IMR-90 (cell line): ENCODE measurements around the gene AATF. TPM values are rescaled to one million over a fixed set of nuclear protein-coding genes. Genes with fewer than 3 reads are reported as not detected.

Experiments
- ATAC-seq: fragments of 200-7000 bp; cut with Tn5 transposase; 2 replicates; pipeline ENCODE4 v1.9.1; 2020; ENCODE audit warnings: low read depth, mild to moderate bottlenecking, moderate library complexity
- BruUV-seq: library from RNA; stranded (reverse); fragments of 400-500 nt; replicated peaks from 2 replicates; lab custom pipeline; 2021; lab: Mats Ljungman, UMichigan
- CTCF ChIA-PET: fragments of 300-600 bp; formaldehyde crosslinking; extraction: SDS; loops from one replicate; lab custom pipeline; 2021; ENCODE audit warnings: antibody characterized with exemption; lab: Yijun Ruan, JAX
- POLR2A ChIA-PET: fragments of 300-600 bp; sonication (Branson Sonifier 250); formaldehyde crosslinking; loops from one replicate; lab custom pipeline; 2022; ENCODE audit warnings: antibody characterized with exemption; ENCODE audit not compliant: unreplicated experiment; lab: Charles Lee
- DNase-seq: peaks from one replicate; pipeline ENCODE4 v3.0.0; 2013
- H2AFZ ChIP-seq: replicated peaks from 2 replicates; pipeline ENCODE3; 2013; ENCODE audit warnings: low read length, mild to moderate bottlenecking; ENCODE audit not compliant: poor library complexity
- H2AK5ac ChIP-seq: 2 replicates; pipeline ENCODE4 v1.6.1; 2013; ENCODE audit warnings: low read depth, low read length, inconsistent platforms
- H2AK9ac ChIP-seq: replicated peaks from 2 replicates; pipeline ENCODE3; 2013; ENCODE audit warnings: mild to moderate bottlenecking, low read depth, low read length, moderate library complexity; ENCODE audit not compliant: poor library complexity
- H2BK120ac ChIP-seq: 2 replicates; pipeline ENCODE4 v1.6.1; 2013; ENCODE audit warnings: low read depth, low read length, inconsistent platforms
- H2BK15ac ChIP-seq: 3 replicates; pipeline ENCODE4 v1.6.1; 2013; ENCODE audit warnings: low read depth, low read length, inconsistent platforms
- H2BK20ac ChIP-seq: 2 replicates; pipeline ENCODE4 v1.6.1; 2013; ENCODE audit warnings: low read depth, mild to moderate bottlenecking, inconsistent platforms, low read length, moderate library complexity
- H2BK5ac ChIP-seq: 2 replicates; pipeline ENCODE4 v1.6.1; 2013; ENCODE audit warnings: mild to moderate bottlenecking, low read depth, low read length, inconsistent platforms; ENCODE audit not compliant: poor library complexity, severe bottlenecking
- H3K14ac ChIP-seq: replicated peaks from 2 replicates; pipeline ENCODE4 v1.6.1; 2013; ENCODE audit warnings: low read depth, low read length, inconsistent platforms
- H3K18ac ChIP-seq: 2 replicates; pipeline ENCODE4 v1.6.1; 2013; ENCODE audit warnings: low read depth, low read length, control low read depth
- H3K23ac ChIP-seq: 2 replicates; pipeline ENCODE4 v1.6.1; 2013; ENCODE audit warnings: low read depth, low read length, inconsistent platforms
- H3K27ac ChIP-seq: 2 replicates; pipeline ENCODE4 v1.5.1; 2013; ENCODE audit warnings: mild to moderate bottlenecking, control low read depth, low read length; ENCODE audit not compliant: insufficient read depth
- H3K27me3 ChIP-seq: 2 replicates; pipeline ENCODE4 v1.6.1; 2013; ENCODE audit warnings: low read length; ENCODE audit not compliant: control insufficient read depth, insufficient read depth
- H3K36me3 ChIP-seq: 2 replicates; pipeline ENCODE4 v1.6.1; 2013; ENCODE audit warnings: low read length, mixed read lengths; ENCODE audit not compliant: control insufficient read depth, insufficient read depth
- H3K4ac ChIP-seq: 2 replicates; pipeline ENCODE4 v1.6.1; 2013; ENCODE audit warnings: low read depth, low read length, inconsistent platforms
- H3K4me1 ChIP-seq: 2 replicates; pipeline ENCODE4 v1.6.1; 2013; ENCODE audit warnings: low read length, mixed read lengths; ENCODE audit not compliant: control insufficient read depth, insufficient read depth
- H3K4me2 ChIP-seq: 2 replicates; pipeline ENCODE4 v1.6.1; 2013; ENCODE audit warnings: low read depth, mild to moderate bottlenecking, control low read depth, low read length, moderate library complexity
- H3K4me3 ChIP-seq: 2 replicates; pipeline ENCODE4 v1.5.1; 2013; ENCODE audit warnings: low read depth, mild to moderate bottlenecking, control low read depth, low read length, moderate library complexity; ENCODE audit not compliant: insufficient read depth
- H3K56ac ChIP-seq: 2 replicates; pipeline ENCODE4 v1.6.1; 2013; ENCODE audit warnings: low read length, inconsistent platforms; ENCODE audit not compliant: insufficient read depth; ENCODE audit errors: extremely low read depth
- H3K79me1 ChIP-seq, 2 experiments: 2 replicates each; pipeline ENCODE4 v1.6.1; 2013; ENCODE audit warnings: low read length in 2 of 2, inconsistent platforms in 1 of 2, low read depth in 1 of 2
- H3K9ac ChIP-seq: 2 replicates; pipeline ENCODE4 v1.6.1; 2013; ENCODE audit warnings: low read depth, low read length, control low read depth
- H3K9me1 ChIP-seq: 2 replicates; pipeline ENCODE4 v1.6.1; 2013; ENCODE audit warnings: low read length, inconsistent platforms; ENCODE audit not compliant: insufficient read depth
- H3K9me3 ChIP-seq: 2 replicates; pipeline ENCODE4 v1.6.1; 2013; ENCODE audit warnings: low read length; ENCODE audit not compliant: control insufficient read depth, insufficient read depth
- H4K20me1 ChIP-seq: 2 replicates; pipeline ENCODE4 v1.6.1; 2013; ENCODE audit warnings: low read length, inconsistent platforms; ENCODE audit not compliant: insufficient read depth
- H4K5ac ChIP-seq: 2 replicates; pipeline ENCODE4 v1.6.1; 2013; ENCODE audit warnings: mild to moderate bottlenecking, low read depth, low read length, control low read depth
- H4K8ac ChIP-seq, 2 experiments: 2 replicates each; pipeline ENCODE4 v1.6.1; 2013; ENCODE audit warnings: low read depth in 2 of 2, low read length in 2 of 2, control low read depth in 1 of 2, inconsistent platforms in 1 of 2
- H4K91ac ChIP-seq: 2 replicates; pipeline ENCODE4 v1.6.1; 2013; ENCODE audit warnings: low read depth, low read length, inconsistent platforms; ENCODE audit not compliant: insufficient read depth
- CHD1 ChIP-seq: IDR thresholded peaks from 2 replicates; pipeline ENCODE4 v1.6.1; 2012; ENCODE audit warnings: low read depth, low read length, improper control_type of control experiment
- MAZ ChIP-seq: IDR thresholded peaks from 2 replicates; pipeline ENCODE4 v1.6.1; 2012; ENCODE audit warnings: low read depth, mild to moderate bottlenecking, low read length, improper control_type of control experiment, moderate library complexity, borderline replicate concordance
- RAD21 ChIP-seq: IDR thresholded peaks from 2 replicates; pipeline ENCODE4 v1.6.1; 2012; ENCODE audit warnings: low read length, improper control_type of control experiment
- RCOR1 ChIP-seq: IDR thresholded peaks from 2 replicates; pipeline ENCODE4 v1.6.1; 2012; ENCODE audit warnings: mild to moderate bottlenecking, low read length, improper control_type of control experiment; ENCODE audit not compliant: insufficient replicate concordance
- SMC3 ChIP-seq: fragments of 150-350 bp; IDR thresholded peaks from 2 replicates; pipeline ENCODE4 v1.6.1; 2016; ENCODE audit warnings: low read depth, mild to moderate bottlenecking, antibody characterized with exemption, low read length, moderate library complexity
- WGBS, 2 experiments: methylation state at CpG; one replicate each; pipeline versions ENCODE4 v1.1.5 to v1.1.7; 2013; ENCODE audit warnings: missing lambda C conversion rate in 2 of 2; ENCODE audit not compliant: insufficient read length in 1 of 2; ENCODE audit errors: extremely low coverage in 2 of 2; 5-methylcytosine and 5-hydroxymethylcytosine counted together
- dilution Hi-C: fragments of 300-500 bp; cut with HindIII; formaldehyde crosslinking; loops from one replicate; pipeline ENCODE4 v1.14.3; 2018; ENCODE audit warnings: low sequenced_read_pairs; ENCODE audit not compliant: unreplicated experiment
- in situ Hi-C: fragments of 300-500 bp; cut with MboI; formaldehyde crosslinking; loops from 3 replicates; pipeline ENCODE4 v1.14.3; 2019; ENCODE audit warnings: low sequenced_read_pairs, inconsistent platforms, mixed read lengths
- intact Hi-C: fragments of 100-400 bp; cut with micrococcal nuclease; formaldehyde crosslinking; loops from 2 replicates; pipeline ENCODE4 v1.10.0; 2022
- polyA plus RNA-seq, 3 experiments: library from polyadenylated mRNA; depleted of rRNA; stranded (reverse); fragments of >200 nt; gene quantifications; 2 replicates each; pipeline ENCODE4 v1.2.3, GENCODE V29; 2012; ENCODE audit warnings: low replicate concordance in 1 of 3
- total RNA-seq: library from RNA; depleted of rRNA; stranded (reverse); fragments of >200 nt; gene quantifications from 2 replicates; pipeline ENCODE4 v1.2.3, GENCODE V29; 2012
- TF ChIP-seq, protein P1 (sequence below): fragments of 150-350 bp; IDR thresholded peaks from 2 replicates; pipeline ENCODE4 v1.6.1; 2016; ENCODE audit warnings: low read depth, mild to moderate bottlenecking, low read length, moderate library complexity, borderline replicate concordance

Gene AATF
- total and polyA plus RNA-seq, 2 of the 4 experiments (the other 2 are of a cell fraction) = 21.0 to 34.8 TPM

DNA sequence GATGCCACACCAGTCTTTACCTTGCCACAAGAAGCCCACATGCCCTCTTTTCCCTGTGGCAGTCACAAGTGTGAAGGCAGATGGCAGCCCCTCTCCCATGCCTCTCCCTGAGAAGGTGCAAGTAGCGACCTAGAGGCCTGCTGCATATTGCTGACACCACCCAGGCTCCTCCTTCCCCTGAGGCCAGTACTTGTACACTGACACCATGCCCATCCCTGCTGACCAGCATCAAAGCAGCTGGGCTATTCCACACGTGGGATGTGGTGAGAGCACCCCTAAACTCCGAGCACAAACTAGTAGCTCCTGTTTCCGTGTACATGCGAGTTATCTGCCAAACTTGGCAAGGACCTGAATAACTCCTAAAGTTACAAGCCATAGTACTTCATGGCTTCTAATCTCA is 149.4 kb downstream of the AATF start:
- Histone ChIP-seq H4K91ac (no peak overlapping the region), H3K4me1 (peaks cover 2% of the 10 kb centered on the region; the same call in 1 of the 2 replicates), H3K9me1 (peaks cover 8% of the 10 kb centered on the region; the same call in 1 of the 2 replicates), H3K27ac (no peak overlapping the region), H4K8ac (no peak overlapping the region), H3K56ac (no peak overlapping the region), H3K4me3 (no peak overlapping the region), H2AK5ac (no peak overlapping the region), H3K4ac (no peak overlapping the region), H4K20me1 (no peaks in the 10 kb centered on the region), H3K9me3 (no peaks in the 10 kb centered on the region), H2BK120ac (no peak overlapping the region), H2AFZ (no peak overlapping the region), H2BK5ac (no peak overlapping the region), H4K5ac (no peak overlapping the region), H3K36me3 (peaks cover 31% of the 10 kb centered on the region), H3K14ac (no peak overlapping the region), H3K27me3 (no peaks in the 10 kb centered on the region), H2AK9ac (no peak overlapping the region), H3K4me2 (no peak overlapping the region), H2BK20ac (no peak overlapping the region), H3K18ac (no peak overlapping the region), H2BK15ac (no peak overlapping the region), H3K9ac (no peak overlapping the region), H3K79me1 (no peaks in the 10 kb centered on the region), H3K23ac (no peak overlapping the region)
- DNase-seq = no peak
- in situ Hi-C loops = no loop called here
- dilution Hi-C loops = no loop called here
- no peak for ATAC-seq
- no TSS peak for BruUV-seq
- WGBS, 2 experiments = no CpG with 5 or more reads among the region's 5 CpGs
- TF ChIP-seq RAD21 = no peak
- TF ChIP-seq, protein P1, sequence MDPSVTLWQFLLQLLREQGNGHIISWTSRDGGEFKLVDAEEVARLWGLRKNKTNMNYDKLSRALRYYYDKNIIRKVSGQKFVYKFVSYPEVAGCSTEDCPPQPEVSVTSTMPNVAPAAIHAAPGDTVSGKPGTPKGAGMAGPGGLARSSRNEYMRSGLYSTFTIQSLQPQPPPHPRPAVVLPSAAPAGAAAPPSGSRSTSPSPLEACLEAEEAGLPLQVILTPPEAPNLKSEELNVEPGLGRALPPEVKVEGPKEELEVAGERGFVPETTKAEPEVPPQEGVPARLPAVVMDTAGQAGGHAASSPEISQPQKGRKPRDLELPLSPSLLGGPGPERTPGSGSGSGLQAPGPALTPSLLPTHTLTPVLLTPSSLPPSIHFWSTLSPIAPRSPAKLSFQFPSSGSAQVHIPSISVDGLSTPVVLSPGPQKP = no peak
- TF ChIP-seq CHD1 = no peak
- no peak for TF ChIP-seq MAZ
- TF ChIP-seq SMC3 = no peak
- TF ChIP-seq RCOR1 = no peak
- ChIA-PET POLR2A (no interaction called here), CTCF (interaction anchor here (1.0 kb wide), 1 partner anchor 9 kb away, joined by 3 read pairs; no protein-coding TSS in a partner anchor)
- intact Hi-C loops = no loop called here
